Keratinocyte (primary cell): Measurements from ENCODE around the gene UBE2QL1. TPM values are rescaled to one million over a fixed set of nuclear protein-coding genes. Genes with fewer than 3 reads are reported as not detected.

Experiments used
- DNase-seq: peaks from one replicate; pipeline ENCODE4 v3.0.0-alpha.2; 2011; ENCODE audit warnings: low read depth, missing footprints, low spot score
- FAIRE-seq: peaks from 2 replicates; lab custom pipeline; 2011; peaks lifted over from hg19 to GRCh38; lab: Jason Lieb, UNC
- H2AFZ ChIP-seq: 2 replicates; pipeline ENCODE4 v1.6.0; 2012; ENCODE audit warnings: low read length, control low read depth, inconsistent platforms; ENCODE audit not compliant: control insufficient read depth
- H3K27ac ChIP-seq: 2 replicates; pipeline ENCODE4 v1.5.1; 2011; ENCODE audit warnings: low read length; ENCODE audit not compliant: control insufficient read depth, insufficient read depth
- H3K27me3 ChIP-seq: 3 replicates; pipeline ENCODE4 v1.6.0; 2011; ENCODE audit warnings: low read length; ENCODE audit not compliant: control insufficient read depth, insufficient read depth; ENCODE audit errors: extremely low read depth
- H3K36me3 ChIP-seq, 2 experiments: 2 replicates in 1 of 2; 3 replicates in 1 of 2; pipeline ENCODE4 v1.5.1; 2011; ENCODE audit warnings: low read length in 2 of 2, mild to moderate bottlenecking in 1 of 2; ENCODE audit not compliant: control insufficient read depth in 2 of 2, insufficient read depth in 2 of 2; ENCODE audit errors: extremely low read depth in 1 of 2
- H3K4me1 ChIP-seq: 3 replicates; pipeline ENCODE4 v1.5.1; 2011; ENCODE audit warnings: low read length; ENCODE audit not compliant: control insufficient read depth, insufficient read depth; ENCODE audit errors: extremely low read depth
- H3K4me2 ChIP-seq: 3 replicates; pipeline ENCODE4 v1.6.0; 2011; ENCODE audit warnings: low read depth, low read length; ENCODE audit not compliant: control insufficient read depth, insufficient read depth; ENCODE audit errors: extremely low read depth
- H3K4me3 ChIP-seq, 3 experiments: fragments of 200-600 bp in 1 of 3; sonication (generic) in 1 of 3; 2 replicates in 2 of 3; 3 replicates in 1 of 3; pipeline ENCODE4 v1.5.1; 2011 to 2016; ENCODE audit warnings: low read length in 3 of 3, mild to moderate bottlenecking in 3 of 3, control low read depth in 2 of 3, inconsistent platforms in 1 of 3, low read depth in 1 of 3, mixed read lengths in 1 of 3, mixed run types in 1 of 3, moderate library complexity in 1 of 3; ENCODE audit not compliant: control insufficient read depth in 2 of 3, insufficient read depth in 2 of 3; ENCODE audit errors: extremely low read depth in 1 of 3
- H3K79me2 ChIP-seq: 2 replicates; pipeline ENCODE4 v1.6.0; 2012; ENCODE audit warnings: low read length; ENCODE audit not compliant: control insufficient read depth, insufficient read depth
- H3K9ac ChIP-seq: 3 replicates; pipeline ENCODE4 v1.6.0; 2011; ENCODE audit warnings: low read length; ENCODE audit not compliant: control insufficient read depth, insufficient read depth; ENCODE audit errors: extremely low read depth
- H3K9me1 ChIP-seq: 3 replicates; pipeline ENCODE4 v1.6.0; 2011; ENCODE audit warnings: low read length; ENCODE audit not compliant: control insufficient read depth, insufficient read depth; ENCODE audit errors: extremely low read depth
- H3K9me3 ChIP-seq: 2 replicates; pipeline ENCODE4 v1.5.1; 2012; ENCODE audit warnings: low read depth, low read length; ENCODE audit not compliant: control insufficient read depth
- H4K20me1 ChIP-seq: 3 replicates; pipeline ENCODE4 v1.6.0; 2011; ENCODE audit warnings: low read length; ENCODE audit not compliant: control insufficient read depth, insufficient read depth; ENCODE audit errors: extremely low read depth
- EZH2 ChIP-seq: IDR thresholded peaks from one replicate; pipeline ENCODE4 v1.6.1; 2012; ENCODE audit warnings: inconsistent platforms, mild to moderate bottlenecking, low read length, moderate library complexity
- dilution Hi-C: fragments of 300-500 bp; cut with MboI; formaldehyde crosslinking; loops from one replicate; pipeline ENCODE4 v1.7.0; 2020; ENCODE audit warnings: low sequenced_read_pairs; ENCODE audit not compliant: extremely low pct_ligation_motif_present
- polyA plus RNA-seq, 5 experiments: library from polyadenylated mRNA; depleted of rRNA in 3 of 5; stranded (reverse) in 3 of 5; stranded (forward) in 1 of 5; unstranded in 1 of 5; fragments of >200 nt; gene quantifications; 1 replicate in 1 of 5; 2 replicates in 3 of 5; 3 replicates in 1 of 5; pipeline versions ENCODE4 v1.2.1 to v1.2.3, GENCODE V29; 2011 to 2012; ENCODE audit warnings: missing spikeins in 2 of 5, low read depth in 1 of 5, low replicate concordance in 1 of 5
- TF ChIP-seq, protein P1 (sequence below), 3 experiments: IDR thresholded peaks in 1 of 3; conservative IDR thresholded peaks in 1 of 3; optimal IDR thresholded peaks in 1 of 3; 2 replicates in 2 of 3; 3 replicates in 1 of 3; pipeline versions ENCODE3 to v1.5.1; 2011; ENCODE audit warnings: low read length in 3 of 3, mild to moderate bottlenecking in 3 of 3, moderate library complexity in 2 of 3, control low read depth in 1 of 3, inconsistent platforms in 1 of 3; ENCODE audit not compliant: insufficient read depth in 2 of 3; ENCODE audit errors: extremely low read depth in 1 of 3

Gene UBE2QL1
- polyA plus RNA-seq, 1 donor (not counting 4 experiments of a cell fraction or from before 2014, with no cell fraction given): not detected

DNA sequence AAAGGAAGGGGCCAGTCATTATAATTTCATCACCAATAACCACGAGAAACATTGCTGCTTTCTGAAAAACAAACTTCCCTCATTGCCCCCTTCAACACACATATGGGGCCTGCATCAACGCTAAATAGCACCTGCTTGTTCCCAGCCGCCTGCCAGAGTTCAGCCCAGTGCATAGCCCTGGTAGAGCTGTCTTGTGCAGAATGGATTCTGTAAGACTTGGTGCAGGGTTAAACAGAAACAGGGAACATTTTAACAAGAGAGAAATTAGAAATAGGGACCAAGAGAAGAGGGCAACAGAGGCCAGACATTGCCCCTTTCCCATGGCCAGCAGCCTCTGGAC is 56.7 kb downstream of the UBE2QL1 start:
- no peak for DNase-seq
- Histone ChIP-seq H4K20me1 (no peaks in the 10 kb centered on the region), H3K9ac (no peak overlapping the region), H3K4me1 (no peaks in the 10 kb centered on the region), H2AFZ (no peak overlapping the region), H3K27ac (no peak overlapping the region), H3K9me3 (no peaks in the 10 kb centered on the region), H3K4me3 (no peak overlapping the region), H3K27me3 (no peaks in the 10 kb centered on the region), H3K9me1 (no peaks in the 10 kb centered on the region), H3K36me3 (no peaks in the 10 kb centered on the region), H3K79me2 (no peaks in the 10 kb centered on the region), H3K4me2 (no peak overlapping the region)
- TF ChIP-seq EZH2: no peak
- TF ChIP-seq, protein P1, sequence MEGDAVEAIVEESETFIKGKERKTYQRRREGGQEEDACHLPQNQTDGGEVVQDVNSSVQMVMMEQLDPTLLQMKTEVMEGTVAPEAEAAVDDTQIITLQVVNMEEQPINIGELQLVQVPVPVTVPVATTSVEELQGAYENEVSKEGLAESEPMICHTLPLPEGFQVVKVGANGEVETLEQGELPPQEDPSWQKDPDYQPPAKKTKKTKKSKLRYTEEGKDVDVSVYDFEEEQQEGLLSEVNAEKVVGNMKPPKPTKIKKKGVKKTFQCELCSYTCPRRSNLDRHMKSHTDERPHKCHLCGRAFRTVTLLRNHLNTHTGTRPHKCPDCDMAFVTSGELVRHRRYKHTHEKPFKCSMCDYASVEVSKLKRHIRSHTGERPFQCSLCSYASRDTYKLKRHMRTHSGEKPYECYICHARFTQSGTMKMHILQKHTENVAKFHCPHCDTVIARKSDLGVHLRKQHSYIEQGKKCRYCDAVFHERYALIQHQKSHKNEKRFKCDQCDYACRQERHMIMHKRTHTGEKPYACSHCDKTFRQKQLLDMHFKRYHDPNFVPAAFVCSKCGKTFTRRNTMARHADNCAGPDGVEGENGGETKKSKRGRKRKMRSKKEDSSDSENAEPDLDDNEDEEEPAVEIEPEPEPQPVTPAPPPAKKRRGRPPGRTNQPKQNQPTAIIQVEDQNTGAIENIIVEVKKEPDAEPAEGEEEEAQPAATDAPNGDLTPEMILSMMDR (optimal IDR thresholded peaks at IDR 0.05 in 1 of 3, IDR thresholded peaks at IDR 0.05 in 1 of 3, conservative IDR thresholded peaks at IDR 0.05 in 1 of 3; ENCODE audit: extremely low read depth in 1 of 3, insufficient read depth in 2 of 3, low read length in 3 of 3): no peak
- FAIRE-seq: no peak
- dilution Hi-C loops: no loop called here

DNA sequence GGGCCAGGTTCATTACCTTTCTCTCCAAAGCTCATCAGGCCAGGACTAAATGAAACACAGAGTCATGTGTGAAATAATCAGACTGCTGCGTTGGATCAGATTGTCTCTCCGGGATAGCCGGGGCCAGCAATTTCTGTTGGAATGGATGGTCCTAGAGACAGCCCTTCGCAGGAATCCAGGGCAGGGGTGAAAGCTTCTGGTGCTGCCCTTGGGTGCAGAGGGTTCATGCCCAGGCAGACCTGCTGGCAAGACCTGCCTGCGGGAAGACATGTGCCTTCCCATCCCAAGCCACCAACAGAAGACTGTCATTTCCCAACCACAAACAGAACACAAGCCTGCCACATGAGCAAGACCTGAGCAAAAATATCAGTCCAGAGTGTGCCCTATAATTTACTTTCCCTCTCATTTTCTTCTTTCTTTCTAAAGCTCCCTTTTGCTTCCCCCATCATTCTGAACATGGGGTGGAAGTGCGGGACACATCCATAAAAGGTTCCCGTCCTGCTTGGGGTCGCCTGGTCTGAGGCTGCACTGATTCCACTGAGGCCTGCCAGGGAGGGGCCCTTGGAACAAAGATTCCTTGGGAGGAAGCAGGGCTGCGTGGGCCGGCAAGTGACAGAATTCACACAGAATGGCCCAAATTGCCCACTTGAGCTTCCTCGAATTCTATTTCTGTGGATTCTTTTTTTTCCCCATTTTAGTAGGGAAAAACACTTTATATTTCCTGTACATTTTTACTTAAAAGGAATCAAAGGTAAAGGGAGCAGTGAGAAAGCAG is 57.3 kb downstream of the UBE2QL1 start:
- no peaks in the 10 kb centered on the region for H3K9me1 ChIP-seq
- H3K4me3 ChIP-seq: no peak overlapping the region
- H3K27me3 ChIP-seq: no peaks in the 10 kb centered on the region
- TF ChIP-seq EZH2: no peak
- TF ChIP-seq, protein P1 (optimal IDR thresholded peaks at IDR 0.05 in 1 of 3, IDR thresholded peaks at IDR 0.05 in 1 of 3, conservative IDR thresholded peaks at IDR 0.05 in 1 of 3; ENCODE audit: extremely low read depth in 1 of 3, insufficient read depth in 2 of 3, low read length in 3 of 3): no peak
- no peaks in the 10 kb centered on the region for H4K20me1 ChIP-seq
- no peaks in the 10 kb centered on the region for H3K4me1 ChIP-seq
- no peak overlapping the region for H3K27ac ChIP-seq
- FAIRE-seq: no peak
- H3K9ac ChIP-seq: no peak overlapping the region
- no peak overlapping the region for H2AFZ ChIP-seq
- no peaks in the 10 kb centered on the region for H3K79me2 ChIP-seq
- no peak for DNase-seq
- no peak overlapping the region for H3K4me2 ChIP-seq
- no peaks in the 10 kb centered on the region for H3K9me3 ChIP-seq
- dilution Hi-C loops: no loop called here
- H3K36me3 ChIP-seq: no peaks in the 10 kb centered on the region
